CD4-positive, alpha-beta T cell treated with Interleukin-21 for 1 hour (primary cell): ENCODE data around the gene STK39.

Experiments
- DNase-seq: peaks from one replicate; pipeline ENCODE4 v3.0.0-alpha.2; 2020

Gene STK39

DNA sequence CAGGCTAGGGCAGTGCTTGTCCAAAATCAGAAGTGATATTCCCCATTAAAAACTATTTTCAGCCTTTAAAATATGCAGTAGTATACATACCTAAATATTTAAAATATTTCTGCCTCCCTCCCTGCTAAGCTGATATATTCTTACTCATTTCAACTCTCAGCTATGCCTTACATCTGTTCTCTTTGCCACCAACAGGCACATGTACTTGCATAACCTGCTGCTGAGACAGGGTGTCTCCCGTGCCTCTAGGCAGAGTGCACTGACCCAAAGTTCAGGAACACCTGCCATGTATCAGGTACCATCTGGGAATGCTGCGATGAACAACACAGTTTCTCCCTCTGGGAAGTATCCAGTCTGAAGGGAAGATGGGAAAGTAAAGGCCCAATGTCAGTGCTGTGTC is 91.7 kb downstream of the STK39 start:
- DNase-seq, result no peak

DNA sequence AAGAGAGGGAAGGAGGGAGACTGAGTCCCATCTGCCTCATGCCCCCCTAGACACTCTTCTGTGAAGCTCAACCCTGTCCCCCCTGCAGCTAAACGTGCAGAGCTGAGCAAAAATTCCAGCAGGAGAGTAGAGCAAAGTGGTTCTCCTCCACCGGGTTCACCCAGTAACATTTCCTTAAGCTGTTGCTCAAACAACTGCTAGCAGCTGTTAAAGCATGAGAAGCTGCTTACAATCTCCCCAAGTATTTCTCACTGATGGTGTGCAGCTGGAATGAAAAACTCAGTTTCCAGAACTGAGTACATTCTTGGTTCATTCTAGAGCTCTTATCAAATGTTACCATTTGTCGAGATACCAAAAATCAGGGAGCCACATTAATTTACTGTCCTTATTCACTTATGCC is 92.3 kb downstream of the STK39 start:
- DNase-seq, result no peak

DNA sequence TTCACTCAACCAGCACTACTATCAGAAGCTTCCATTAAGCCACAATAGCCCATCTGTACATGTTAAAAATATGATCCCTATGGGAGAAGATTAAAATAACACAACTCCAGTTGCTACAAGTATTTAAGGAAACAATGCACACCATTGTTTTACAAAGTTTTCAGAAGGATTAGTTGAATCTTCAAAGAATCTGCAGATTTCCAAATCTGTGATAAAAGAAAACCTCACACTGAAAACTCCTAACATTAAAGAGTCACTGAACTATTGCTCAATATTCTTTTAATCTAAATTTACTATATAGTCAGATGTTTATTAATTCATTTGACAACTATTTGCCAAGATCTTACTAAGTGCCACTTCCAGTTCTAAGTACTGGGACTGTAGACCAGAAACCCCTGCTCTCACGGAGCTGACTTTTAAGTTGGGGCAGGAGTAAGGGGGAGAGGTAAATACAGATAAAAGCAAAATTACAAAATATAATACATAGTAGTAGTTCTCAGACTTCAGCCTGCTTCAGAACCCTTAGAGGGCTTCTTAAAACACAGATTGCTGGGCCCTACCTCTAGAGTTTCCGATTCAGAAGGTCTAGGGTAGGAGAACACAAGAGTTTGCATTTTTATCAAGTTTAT is 94.4 kb downstream of the STK39 start:
- no peak for DNase-seq

DNA sequence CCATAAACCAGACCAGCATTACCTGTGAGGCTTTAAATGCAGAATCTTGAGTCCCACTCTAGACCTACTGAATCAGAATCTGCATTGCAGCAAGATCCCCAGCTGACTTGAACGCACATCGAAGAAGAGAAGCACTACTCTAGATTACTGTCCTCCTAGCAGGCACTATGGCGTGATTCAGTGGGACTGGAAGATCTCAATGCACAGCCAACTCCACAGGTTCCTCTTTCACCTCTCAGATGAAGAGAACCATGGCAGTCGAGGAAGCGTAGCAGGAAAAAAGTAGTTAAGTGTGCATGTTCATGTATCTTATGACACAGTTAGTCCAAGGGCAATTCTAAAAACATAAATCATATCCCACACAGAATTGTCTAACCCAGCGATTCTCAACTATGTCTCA is 97.4 kb downstream of the STK39 start:
- DNase-seq, result no peak

DNA sequence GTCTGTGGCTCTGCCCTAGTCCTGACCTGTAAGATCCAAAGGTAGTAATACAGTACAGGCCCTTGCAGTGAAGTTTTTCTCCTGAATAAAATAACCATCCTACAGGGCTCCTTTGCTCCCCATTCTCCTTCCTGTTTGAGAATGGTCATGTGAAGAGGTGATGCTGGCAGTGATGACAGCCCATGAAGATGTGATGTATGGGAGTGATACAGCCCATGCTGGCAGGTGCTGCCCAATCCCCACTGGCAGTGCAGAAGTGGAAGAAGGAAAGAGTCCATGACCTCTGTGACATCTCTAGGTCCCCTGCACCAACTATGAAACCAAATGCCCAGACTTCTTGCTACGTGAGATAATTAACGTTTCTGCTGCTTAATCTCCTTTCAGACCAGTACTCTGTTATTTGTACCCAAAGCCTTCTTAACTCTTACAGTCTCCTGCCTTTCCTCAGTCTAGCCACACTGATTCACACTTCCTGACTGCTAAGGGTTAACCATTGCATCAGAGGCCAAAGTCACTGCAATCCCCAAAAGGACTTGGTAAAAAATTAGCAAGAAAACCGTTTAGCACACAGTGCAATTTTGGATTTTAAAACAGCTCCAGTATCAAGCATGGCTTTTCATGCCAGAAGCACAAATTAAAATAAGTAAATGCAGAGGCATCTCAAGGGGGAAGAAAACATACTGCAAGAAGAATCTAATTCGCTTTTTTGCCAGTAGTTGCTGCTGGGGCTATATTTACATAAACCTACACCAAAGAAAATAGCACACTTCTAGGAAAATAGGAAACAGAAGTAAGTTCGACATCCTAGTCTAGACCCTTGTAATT is 98.0 kb downstream of the STK39 start:
- no peak for DNase-seq

DNA sequence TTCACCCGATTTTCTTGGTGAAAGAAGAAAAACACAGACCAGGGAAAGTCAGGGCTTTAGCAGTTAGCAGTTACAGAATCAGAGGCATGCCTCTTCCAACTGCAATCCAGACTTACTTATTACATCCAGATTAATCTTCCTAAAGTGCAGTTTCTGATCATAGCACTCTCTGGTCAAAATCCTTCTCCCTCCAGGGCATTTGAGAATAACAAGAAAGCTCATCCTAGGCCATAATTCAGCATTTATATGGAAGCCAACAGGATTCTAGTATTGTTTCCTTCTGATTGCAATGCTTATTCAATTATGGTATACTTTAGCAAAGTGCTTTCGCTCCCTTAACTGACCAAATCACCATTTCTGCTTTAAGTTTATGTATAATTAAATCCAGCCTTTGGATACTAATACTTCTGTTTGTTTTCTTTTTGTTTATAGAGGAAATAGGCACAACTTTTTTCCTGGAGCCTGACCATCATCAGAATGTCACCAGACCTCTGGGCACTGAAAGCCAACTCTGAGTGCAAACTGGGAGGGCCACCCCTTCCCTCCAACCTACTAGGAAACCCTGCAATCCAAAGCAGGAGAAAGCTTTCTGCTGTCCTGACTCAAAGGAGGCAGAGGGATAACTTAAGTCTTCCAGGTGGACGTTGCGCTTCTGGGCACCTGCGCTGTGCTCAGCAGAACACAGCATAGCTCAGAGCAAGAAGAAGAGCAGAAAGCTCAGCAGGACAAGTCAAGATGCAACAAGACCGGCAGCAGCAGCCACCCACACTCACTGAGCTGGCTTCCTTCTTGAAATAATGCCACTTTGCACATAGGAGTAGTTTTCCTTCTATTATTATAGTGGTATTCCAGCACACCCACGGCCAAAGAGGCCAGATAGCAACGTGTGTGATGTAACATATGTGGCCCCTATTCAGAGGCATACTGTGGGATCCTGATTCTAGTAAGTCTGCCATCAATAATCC is 99.3 kb downstream of the STK39 start:
- no peak for DNase-seq

DNA sequence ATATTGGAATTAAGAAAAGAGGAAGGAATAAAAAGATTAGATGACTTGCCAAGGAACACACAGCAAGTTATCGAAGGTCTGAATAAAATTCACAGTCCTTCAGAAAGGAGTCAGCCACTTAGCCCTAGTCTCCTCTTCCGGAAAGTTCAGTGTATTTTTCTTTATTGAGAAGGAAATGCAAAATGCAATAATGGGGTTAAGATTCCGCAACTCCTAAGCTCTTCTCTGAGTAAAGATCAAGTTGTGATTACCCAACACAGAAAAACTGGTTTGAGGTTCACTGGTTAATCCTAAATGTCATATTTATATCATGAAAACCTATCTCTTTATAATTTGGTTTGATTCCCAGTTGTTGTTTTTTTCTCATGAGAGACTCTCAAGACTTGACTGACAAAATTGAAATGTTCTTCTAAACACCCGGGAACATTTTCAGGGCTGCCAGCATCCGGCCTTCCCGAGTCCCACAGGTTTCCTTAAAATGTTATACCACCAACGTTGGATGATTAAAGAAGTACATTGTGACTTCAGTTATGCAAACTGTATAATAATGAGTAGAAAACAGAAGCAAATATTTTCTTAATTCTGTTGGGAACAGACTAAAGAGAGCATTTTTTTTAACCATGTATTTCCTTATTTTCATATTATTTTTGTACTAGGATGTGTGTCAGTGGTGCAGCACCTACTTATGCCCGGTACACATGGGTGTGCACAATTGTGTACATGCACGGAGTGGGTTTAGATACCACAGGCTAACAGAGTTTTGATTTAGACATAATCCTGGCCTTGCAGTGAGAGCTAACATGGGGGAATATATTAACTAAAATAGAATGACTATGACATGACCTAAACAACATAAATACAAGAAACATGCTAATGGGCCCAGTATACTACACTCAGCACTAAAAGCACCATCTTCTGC is 100.2 kb downstream of the STK39 start:
- no peak for DNase-seq

DNA sequence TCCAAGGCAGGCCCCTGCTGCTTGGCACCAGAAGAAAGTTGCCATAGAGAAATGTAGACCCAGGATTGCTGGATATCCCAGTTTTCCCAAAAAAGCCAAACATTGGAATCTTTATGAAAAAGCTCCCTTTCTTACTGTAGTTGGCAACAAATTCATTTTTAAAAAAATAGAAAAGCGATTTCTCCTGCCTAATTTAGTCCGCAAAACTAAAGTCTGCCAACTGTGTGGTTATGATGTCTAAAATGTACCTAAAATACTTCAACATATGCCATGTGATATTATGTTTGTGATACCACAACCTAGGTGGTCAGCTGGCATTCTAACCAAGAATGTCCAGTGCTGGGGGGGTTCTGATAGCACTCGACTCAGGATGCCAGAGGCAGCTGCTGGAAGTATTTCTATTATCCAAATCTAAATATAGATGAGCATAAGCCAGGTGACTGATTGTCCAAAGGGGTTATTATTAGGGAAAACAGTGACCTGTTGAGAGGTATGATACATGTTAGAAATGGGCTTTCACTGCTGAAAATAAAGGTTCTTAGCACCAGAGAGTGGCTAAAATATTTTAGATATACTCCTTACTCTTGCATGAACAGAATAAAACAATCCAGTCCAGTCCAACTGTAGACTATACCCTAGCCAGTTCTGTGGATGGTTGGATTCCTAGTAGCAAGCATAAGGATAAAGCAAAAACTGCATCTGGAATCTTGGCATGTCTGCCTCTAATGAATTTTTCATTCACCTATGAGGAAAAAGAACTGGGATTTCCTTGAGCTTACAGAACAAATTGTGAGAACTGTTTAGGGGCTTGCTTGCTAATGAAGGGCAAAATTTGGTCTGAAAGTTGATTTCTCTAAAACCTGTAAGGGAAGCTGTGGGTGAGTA is 101.7 kb downstream of the STK39 start:
- no peak for DNase-seq

DNA sequence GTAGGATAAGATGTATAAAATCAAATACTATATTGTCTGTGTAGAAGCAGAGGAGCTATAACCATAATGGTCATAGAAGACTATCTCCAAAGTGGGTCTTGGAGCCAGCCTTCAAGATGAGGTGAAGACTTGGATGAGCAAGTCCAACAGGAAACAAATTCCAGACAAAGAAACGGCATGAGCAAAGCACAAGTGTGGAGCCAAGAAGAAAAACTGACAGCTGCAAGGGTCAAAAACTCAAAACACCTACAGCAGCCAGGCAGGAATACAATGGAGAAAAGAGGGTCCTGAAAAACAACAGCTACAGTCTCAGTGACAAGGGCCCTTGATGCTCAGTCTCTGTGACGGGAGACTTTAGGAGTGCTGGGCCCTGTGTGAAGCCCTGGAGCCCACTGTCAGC is 102.4 kb downstream of the STK39 start:
- DNase-seq, result no peak

DNA sequence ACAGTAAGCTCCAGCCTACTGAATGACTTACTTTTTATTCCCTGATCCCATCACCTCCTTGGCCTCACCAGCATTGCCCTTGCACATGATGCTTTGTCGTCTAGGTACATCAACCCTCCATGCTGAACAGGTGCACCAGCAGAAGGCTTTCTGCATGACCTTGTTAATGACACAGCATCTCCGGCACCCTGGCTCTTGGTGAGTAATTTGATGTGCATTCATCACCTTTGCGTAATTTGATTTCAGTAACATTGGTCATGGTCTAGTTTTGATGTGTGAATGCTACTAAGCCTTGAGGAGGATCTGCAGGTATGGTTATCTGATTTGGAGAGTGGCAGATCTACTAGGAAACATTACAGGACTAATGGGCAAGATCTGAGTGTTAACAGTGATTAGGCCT is 103.6 kb downstream of the STK39 start:
- no peak for DNase-seq

DNA sequence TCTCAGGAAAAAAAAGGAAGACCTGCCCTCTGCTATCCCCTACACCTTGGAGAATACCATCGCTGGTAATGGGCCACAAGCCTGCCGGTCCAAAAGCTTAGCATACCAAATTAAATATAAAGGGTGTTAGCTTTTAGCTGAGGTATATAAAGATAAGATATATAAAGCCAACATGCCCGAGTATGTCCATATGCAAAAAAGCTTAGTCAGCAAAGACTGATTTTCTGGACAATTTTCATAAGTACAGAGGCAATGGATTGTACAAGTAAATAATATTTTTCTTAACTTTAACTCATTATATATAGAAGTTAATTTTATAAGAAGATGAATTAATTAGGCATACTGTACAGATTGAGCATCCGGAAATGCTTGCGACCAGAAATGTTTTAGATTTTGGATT is 106.5 kb downstream of the STK39 start:
- DNase-seq, result no peak

DNA sequence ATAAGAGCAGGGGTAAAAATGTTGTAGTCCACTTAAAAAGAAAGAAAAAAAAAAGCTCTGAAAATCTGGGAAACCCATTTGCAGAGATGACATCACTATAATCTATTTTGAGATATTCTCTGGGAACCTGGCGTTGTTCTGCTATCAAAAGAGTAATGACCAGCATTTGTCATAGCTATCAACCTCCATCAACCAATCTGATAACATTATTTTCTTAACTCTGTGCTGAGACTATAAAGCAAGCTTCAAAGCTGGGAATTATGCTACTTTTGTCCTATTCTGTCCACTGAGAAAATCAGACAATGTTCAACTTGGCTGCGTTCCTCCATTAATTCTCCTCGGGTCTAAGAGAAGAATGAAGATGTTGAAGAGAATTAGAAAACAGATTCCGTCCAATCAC is 107.5 kb downstream of the STK39 start:
- DNase-seq, result no peak

DNA sequence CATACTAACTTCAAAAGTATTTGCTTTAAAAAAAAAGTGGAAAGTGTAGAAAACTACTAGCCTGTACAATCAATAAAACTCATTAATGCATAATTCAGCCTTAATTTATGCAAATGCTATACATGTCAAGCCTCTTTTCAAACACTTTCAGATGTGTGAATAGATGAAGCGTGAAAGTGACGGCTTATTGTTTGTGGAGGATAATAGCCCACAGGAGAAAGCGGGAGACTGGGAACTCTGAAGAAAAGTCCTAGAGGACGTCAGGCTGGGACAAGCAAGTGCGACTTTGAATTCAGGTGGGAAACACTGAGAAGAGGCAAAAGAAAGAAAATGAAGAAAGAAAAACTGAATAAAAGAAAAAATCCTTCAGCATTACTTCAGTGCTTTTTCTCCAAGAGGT is 108.5 kb downstream of the STK39 start:
- DNase-seq, result no peak

DNA sequence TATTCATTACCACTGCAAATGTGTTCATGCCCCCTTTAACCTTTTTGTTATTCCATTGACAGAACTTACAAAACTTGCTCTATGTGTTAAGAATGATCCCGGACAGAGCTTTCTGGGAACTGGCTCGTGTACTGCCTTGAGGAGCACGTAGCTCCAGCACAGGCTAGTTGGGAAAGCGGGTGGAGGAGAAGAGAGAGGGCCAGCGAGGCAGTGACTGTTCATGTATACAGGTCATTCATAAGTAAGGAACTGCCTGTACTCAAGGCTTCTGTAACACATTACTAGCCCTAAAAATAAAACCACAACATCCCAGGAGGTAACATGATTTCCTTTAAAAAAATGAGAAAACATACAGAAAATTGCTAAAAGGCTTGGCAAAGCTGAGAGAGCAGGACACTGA is 109.0 kb downstream of the STK39 start:
- no peak for DNase-seq

DNA sequence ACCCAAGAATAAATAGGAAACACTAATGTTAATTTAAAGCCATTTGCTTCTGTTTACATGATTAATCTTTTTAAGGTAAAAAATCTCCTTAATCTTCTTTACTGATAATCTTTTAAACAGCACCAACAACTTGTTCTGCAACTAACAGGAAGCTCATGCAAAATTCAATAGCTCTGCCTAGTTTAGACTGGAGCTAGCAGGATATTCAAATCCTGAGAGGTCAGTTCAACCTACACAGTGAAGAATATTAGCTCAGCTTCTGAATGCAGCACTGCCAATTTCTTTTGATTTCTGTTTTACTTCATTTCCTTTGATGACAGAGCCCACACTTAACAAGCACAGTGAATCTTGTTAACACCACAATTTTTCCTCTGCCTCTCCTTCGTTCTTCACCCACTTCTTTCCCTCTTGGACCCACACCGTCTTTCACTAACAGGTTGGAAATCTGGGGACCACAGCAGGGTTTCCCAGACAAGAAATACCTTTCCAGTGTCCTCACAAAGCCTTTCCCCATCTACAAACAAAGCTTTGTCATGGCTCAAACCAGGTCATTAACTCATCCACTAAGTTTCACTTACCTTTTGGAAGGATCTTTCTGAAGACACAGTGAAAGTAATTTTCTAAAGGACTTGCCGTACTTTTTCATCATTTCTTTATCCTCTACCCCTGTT is 109.8 kb downstream of the STK39 start:
- DNase-seq, result no peak

DNA sequence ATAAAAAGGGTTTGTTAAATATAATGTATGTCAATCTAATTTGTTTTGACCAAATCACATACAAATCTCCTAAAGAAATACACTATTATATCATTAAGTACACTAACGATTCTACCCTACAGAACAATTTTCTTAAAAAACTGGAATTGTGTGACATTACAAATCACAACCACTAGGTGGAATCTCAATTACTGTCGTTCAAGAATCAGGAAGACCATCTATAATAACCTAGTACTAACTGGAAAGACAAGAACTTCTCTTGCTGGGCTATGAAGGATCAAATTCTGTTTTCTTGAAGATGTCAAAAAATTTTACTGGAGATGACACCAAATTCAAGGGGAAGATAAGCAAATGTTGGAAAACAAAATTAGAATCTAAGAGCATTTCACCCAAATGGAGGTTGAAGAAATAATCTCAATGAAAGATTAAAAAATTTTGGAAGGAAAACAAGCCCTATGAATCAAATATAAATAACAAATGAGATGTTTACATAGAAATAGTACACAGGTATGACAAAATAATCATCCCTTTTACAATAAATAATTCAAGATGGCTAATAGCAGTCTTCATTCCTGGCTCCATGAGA is 110.9 kb downstream of the STK39 start:
- peak; percentile 43 for DNase-seq

DNA sequence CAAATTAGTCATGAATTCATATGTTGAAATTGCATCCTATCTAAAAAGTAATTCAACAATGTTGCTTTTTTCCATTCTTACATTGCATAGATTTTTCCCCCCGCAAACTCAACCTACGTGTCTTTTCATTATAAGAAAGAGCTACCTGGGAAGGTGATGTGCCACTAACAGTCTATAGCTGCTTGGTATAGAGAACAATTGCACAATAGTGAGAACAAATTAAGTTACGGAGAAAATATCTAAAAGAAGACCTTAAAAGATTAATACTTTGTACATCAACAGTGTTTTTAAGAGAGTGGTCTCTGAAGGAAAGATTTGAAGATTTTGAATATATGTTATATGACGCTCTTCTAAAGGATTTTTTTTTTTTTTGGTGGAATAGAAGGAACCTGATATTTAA is 111.8 kb downstream of the STK39 start:
- no peak for DNase-seq

DNA sequence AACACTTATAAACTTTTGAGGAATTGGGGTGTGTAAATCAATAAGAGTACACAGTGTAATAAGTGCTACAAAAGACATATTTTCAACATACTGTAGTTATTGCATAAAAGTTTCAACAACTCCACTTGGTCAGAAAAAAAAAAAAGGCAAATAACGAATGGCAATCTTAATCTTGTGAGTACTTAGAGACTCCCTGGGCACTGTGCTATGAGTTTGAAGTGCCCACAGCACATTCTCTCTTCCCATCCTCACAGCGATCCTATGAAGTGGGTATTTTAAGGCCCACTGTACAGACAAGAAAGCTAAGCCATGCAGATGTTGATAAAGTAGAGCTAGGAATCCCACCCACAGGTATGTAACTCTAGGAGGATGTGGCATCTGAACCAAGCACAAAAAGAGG is 112.3 kb downstream of the STK39 start:
- DNase-seq, result no peak

DNA sequence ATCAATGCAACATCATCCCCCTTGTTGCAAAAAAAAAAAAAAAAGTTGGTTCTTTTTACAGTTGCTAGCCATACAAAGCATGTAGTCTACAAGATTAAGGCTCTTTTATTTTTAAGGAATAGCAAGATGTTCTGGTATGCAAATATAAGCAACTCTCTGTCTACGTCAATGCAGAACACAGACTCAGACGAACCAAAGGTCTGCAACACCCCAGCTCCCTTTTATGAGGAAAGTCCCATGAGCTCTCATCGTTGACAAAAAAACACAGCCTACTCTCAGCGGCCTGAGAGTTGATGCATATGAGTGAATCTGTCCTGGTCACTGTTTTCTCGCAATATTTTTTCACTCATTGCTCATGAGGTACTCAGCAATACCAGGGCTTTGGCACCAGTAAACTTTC is 112.9 kb downstream of the STK39 start:
- no peak for DNase-seq

DNA sequence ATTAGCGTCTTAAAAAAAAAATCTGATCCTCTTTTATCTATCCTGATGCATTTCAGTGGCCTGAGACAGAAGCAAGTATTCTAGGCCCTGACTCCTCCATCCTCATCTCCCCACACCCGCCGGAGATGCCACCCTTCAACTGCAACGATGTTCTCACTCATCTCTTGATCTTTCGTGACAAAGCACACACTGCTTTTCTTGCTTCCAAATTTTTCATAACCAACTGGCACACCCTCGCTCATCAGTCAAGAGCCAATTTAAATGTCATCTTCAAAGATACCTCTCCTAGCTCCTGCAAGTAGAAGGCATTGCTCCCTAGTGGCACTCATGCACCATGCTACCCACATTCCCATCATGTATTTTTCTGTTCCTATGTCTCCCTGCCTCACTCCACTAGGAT is 115.0 kb downstream of the STK39 start:
- no peak for DNase-seq

DNA sequence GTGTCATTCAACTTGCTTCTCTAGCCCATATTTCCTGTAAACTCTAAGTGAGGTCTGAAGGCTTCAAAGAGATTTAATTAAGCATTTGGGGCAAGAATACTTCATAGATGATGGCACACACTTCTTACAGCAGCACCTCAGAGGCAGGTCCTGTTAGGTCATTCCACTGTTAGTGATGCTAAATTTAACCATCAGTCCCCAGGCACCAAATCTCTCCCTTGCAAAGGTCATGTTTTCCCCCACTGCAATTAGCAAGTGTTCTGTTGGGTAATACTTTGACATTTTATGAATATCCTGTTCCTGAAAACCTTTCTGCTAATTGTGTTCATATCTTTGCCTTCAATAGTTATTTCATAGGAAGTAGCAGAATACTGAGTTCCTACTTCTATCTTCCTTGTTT is 117.0 kb downstream of the STK39 start:
- DNase-seq, result no peak
